CD4-positive, alpha-beta T cell treated with Interferon alpha-2 for 1 hour (primary cell): ENCODE results near the gene DISP3.

Experiments used
- DNase-seq, 2 donors: peaks; one replicate each; pipeline ENCODE4 v3.0.0-alpha.2; 2020 to 2022

DISP3 gene

DNA sequence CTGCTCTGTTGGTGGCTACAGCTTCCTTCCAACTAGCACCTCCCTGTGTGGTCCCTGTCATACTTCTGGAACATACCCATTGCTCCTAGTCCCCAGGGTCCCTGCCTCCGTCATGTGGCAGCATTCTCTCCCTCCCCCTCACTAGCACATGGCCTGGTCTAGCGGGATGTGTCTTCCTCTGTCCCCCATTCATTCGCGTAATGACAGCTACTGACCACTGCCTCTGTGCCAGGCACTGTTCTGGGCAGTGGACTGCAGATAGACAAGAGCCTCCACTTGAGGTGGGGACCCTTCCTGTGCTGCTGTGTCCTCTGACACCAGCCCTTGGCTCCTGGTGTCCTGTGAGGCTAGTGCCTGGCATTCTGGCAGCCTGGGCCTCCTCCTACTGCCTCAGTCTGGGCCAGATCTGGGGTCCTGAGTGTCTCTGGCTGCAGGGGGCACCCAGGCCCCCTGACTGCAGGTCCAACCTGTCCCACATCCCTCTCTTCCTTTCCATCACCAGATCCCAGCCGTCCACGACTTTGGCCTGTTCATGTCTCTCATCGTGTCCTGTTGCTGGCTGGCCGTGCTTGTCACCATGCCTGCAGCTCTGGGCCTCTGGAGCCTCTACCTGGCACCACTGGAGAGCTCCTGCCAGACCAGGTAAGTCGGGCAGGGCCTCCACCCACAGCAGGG is 38.1 kb downstream of the DISP3 start:
- no peak for DNase-seq

DNA sequence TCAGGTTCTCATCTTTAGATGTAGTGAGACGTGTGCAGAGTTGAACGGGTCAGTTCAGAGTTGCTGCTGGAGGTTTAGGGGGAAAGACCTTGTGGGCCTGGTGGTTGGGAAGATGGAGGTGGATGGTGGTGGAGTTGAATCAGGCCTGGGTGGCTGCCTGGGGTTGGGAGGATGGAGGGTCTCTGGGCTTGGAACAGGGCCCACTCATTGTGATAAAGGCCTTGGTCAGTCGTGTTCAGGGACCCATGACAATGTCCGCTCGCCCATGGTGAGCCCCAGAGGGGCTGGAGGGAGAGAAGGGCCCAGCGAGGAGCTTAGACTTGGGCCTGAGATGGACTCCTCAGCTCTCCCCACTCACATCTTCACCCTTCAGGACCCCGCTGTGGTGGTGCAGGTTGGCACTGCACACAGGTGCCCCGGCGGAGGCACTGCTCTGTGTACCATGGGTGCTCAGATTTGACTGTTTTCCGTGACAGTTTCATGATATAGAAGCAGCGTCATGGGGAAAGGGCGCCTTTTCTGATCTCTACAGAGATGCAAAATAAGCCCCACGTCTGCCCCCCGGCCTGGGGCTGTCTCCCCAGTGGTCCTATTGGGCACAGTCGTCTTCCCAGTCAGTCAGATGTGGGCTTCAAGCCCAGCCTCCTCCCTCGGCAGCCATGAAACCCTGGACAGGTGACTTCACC is 39.2 kb downstream of the DISP3 start:
- DNase-seq = no peak

DNA sequence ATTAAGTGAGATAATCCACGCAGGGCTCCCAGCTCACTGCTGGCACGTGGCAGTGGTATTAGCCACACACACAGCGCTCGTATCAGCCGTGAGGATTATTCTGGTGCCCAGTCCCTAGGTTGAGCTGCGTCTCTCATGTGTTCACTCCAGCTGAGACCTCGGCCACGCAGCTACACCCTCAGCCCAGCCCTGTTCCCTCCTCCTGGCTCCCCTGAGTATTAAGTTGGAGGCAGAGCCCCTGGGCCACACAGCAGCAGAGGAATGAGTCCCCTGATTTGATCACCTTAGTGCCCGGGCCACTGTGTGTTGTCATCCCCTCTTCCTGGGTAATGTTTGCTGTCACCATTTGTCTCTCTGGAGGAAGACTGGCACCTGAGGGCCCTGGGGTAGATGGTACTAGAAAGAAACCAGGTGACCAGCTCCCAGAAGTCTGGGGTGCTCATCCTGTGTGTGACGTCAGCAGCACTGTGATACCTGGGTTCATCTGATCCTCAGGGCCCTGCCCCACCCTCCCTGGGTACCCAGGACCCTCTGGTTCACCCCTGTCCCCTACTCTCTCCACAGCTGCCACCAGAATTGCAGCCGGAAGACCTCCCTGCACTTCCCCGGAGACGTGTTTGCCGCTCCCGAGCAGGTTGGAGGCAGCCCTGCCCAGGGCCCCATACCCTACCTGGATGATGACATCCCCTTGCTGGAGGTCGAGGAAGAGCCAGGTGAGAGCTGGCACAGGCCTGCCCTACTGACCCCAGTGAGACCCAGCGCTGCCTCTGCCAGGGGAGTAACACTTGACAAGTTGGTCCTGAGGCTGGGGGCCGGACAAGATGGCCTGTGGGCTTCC is 40.1 kb downstream of the DISP3 start:
- no peak for DNase-seq

DNA sequence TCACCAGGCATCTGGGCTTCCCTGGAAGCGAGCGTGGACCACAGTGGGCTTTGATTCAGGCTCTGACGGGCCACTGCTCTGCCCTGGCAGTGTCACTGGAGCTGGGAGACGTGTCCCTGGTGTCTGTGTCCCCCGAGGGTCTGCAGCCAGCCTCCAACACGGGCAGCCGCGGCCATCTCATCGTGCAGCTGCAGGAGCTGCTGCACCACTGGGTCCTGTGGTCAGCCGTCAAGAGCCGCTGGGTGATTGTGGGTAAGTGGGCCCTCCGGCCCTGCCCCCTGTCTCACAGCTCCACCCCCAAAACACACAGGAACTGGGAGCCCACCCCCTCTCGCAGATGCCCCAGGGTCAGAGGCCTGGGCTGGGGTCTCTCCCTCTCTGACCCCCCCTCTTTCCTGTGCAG is 40.7 kb downstream of the DISP3 start:
- DNase-seq = no peak

DNA sequence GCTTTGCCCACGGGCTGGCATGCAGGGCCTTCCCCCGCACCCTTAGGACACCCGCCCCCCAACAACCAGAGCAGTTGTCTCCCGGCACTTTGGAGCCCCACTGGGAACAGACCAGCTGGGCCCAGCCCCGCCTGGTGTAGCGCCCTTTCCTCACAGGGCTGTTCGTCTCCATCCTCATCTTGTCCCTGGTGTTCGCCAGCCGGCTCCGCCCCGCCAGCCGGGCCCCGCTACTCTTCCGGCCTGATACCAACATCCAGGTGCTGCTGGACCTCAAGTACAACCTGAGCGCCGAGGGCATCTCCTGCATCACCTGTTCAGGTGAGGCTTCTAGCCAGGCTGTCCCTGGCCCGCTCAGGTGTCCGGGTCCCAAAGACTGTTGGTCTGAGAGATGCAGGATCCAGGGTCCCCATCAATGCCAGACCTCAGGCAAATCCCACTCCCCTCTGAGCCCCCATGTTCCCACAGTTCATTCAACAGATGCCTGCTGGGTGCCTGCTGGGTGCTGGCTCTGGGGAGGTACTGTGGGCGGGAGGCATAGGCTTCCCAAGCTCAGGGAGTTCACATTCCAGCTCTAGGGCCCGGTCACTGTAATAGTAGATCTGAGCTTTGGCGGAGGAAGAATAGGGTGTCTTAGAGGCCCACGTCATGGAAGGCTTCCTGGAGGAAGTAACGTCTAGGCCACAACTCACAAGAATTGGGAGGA is 41.7 kb downstream of the DISP3 start:
- DNase-seq = no peak

DNA sequence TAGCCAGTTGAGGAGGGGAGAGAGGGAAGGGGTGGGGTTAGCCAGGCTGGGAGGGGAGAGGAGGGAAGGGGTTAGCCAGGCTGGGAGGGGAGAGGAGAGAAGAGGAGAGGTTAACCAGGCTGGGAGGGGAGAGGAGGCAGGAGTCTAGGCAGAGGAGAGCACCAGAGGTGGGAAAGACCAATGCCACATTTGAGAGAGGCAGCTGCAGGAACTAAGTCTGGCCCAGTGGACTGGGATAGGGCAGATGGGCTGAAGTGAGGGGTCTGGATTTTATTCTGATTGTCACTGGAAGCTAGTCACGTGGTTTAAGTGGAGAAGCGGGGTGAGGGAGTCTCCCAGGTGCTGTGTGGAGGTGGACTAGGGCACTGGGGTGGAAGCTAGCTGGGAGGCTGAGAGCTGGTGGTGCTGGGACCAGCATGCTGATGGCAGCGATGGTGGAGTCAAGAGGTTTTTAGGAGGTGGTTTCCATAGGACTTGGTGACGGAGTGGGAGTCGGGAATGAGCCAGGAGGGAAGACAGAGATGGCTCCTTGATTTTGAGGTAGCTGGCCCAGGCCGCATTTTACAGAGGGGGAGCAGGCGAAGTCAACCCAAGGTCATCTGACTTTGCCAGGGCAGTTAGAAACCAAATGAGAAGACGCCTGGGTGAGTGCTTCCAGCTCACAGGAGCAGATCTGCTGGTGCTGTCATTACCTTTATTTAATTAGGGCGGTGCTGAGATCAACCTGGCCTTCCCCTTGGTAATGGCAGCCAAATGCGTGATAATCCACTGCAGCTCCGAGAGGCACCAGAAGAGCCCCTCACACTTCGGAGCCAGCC is 42.8 kb downstream of the DISP3 start:
- DNase-seq = no peak

DNA sequence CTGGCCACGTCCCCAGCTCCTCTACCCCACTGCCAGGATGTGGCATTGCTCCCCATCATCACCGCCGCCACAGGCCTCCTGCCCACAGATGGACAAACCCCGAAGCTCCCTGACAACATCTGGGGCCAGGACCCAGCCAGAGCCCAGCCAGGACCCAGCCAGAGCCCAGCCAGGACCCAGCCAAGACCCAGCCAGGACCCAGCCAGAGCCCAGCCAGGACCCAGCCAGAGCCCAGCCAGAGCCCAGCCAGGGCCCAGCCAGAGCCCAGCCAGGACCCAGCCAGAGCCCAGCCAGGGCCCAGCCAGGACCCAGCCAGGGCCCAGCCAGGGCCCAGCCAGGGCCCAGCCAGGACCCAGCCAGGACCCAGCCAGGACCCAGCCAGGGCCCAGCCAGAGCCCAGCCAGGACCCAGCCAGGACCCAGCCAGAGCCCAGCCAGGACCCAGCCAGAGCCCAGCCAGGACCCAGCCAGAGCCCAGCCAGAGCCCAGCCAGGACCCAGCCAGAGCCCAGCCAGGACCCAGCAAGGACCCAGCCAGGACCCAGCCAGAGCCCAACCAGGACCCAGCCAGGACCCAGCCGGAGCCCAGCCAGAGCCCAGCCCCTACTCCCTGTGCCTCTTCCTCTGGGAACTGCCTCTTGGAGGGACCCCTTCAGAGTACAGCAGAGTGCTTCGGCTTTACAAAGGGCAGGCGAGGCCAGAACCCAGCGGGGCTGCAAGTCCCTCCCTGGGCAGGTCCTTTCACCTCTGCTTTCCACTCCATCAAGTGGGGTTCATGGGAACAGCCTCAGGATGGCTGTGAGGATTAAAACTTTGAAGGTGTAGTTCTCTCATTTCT is 43.7 kb downstream of the DISP3 start:
- DNase-seq = no peak

DNA sequence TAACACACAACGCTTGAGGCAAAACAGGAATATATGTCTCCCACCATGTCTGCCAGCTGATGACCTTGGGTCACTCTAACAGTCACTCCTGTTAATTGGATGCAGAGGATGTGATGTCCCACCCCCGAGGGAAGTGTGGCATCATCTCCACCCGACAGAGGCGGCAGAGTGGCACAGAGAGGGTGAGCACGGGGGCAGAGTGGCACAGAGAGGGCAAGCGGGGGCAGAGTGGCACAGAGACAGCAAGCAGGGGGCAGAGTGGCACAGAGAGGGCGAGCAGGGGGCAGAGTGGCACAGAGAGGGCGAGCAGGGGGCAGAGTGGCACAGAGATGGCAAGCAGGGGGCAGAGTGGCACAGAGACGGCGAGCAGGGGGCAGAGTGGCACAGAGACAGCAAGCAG is 44.3 kb downstream of the DISP3 start:
- DNase-seq = no peak

DNA sequence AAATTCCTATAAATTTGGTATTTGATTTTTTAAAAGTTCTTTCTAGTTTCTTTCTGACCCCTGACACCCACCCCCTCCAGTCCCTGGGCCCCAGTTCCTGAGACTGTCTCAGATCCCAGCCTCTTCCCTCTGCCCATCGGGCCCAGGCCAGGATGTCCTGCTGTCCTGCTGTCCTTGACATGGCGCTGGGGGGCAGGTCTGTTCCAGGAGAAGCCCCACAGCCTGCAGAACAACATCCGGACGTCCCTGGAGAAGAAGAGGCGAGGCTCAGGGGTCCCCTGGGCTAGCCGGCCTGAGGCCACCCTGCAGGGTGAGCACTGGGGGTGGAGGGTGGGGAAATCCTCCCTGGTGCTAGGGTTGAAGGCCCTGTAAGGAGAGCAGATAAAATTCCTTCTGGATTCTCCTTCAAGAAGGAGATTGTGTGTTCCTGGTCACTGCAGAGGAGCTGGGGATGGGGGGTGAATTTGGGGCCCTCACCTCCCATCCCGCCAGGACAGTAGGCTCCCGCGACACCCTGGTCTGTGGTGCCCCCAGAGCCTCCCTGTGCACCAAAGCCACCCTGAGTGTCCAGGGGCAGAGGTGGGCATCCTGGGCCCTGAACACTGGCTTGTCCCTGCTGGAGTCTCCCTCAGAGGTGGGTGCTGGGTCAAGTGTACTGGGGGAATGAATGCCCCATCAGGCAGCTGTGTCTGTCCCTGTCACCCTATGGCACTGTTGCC is 45.0 kb downstream of the DISP3 start:
- no peak for DNase-seq

DNA sequence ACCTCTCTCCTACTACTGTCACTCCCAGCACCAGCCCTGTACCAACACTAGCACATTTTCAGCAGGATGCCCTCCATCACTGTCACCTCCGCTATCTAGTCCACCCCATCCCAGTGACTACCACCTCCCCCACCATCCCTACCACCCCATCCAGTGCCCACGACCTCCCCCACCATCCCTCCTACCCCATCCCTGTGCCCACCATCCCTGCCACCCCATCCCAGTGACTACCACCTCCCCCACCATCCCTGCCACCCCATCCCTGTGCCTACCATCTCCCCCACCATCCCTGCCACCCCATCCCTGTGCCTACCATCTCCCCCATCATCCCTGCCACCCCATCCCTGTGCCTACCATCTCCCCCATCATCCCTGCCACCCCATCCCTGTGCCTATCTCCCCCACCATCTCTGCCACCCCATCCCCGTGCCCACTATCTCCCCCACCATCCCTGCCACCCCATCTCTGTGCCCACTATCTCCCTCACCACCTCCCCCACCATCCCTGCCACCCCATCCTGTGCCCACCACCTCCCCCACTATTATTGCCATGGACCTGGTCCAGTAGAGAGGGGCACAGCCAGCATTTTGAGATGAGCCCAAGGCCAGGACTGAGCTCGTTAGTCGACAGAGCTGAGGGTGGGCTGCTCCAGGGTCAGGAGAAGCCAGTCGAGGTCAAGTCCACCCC is 45.7 kb downstream of the DISP3 start:
- no peak for DNase-seq

DNA sequence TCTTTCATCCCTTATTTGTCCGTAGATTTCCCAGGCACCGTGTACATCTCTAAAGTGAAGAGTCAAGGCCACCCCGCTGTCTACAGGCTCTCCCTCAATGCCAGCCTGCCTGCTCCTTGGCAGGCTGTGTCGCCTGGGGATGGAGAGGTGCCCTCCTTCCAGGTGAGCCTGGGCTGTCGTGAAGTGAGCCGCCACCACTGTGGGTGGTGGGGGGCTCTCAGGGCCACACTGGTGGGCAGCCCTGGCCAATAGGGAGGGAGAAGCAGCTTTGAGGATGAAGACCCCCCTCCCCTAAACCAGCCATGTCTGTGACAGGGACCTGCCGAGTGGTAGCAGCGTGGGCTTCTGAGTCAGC is 46.2 kb downstream of the DISP3 start:
- DNase-seq = no peak

DNA sequence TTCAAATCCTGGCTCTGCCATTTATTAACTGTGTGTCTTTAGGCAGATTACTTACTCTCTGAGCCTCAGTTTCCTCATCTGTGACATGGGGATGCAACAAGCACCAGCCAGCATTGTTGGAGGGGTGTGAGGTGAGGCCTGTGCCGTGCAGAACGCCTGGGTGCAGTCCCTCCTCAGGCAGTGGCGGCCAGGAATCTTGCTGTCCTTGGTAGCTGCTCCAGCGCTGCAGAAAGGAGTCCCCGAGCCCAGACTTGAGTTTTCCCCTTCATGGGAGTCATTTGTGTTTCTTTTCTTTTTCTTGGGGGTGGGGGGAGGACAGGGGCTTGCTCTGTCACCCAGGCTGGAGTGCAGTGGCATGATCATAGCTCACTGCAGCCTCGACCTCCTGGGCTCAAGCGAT is 46.6 kb downstream of the DISP3 start:
- no peak for DNase-seq

DNA sequence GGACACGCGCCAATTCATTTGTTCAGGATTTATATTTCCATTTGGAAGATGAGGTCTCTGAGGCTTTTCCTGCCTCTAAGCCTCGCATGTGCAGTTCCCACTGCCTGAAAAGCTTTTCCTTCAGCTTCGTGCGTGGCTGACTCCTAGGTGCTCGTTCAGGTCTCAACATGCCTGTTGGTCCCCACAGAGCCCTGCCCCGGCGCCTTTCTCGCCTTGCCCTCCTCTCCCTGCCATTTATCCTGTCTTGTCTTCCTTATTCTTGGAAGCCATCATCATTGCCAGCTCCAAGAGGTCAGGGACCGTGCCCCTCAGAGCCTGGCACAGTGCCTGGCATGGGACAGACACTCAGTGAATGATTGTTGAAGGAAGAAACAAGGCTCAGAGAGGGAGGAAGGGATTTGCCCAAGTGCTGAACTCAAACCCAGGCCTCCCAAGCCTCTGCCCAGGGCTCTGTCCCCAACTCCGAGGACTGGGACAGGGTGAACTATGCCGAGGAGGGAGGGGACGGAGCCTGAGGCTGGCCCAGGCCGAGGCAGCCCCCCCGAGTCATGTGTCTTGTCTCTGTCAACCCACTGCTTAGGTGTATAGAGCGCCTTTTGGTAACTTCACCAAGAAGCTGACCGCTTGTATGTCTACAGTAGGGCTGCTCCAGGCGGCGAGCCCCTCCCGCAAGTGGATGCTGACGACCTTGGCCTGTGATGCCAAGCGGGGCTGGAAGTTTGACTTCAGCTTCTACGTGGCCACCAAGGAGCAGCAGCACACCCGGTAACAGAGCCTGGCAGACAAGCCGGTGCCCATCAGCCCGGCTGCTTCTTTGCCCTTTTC is 47.3 kb downstream of the DISP3 start:
- DNase-seq = no peak

DNA sequence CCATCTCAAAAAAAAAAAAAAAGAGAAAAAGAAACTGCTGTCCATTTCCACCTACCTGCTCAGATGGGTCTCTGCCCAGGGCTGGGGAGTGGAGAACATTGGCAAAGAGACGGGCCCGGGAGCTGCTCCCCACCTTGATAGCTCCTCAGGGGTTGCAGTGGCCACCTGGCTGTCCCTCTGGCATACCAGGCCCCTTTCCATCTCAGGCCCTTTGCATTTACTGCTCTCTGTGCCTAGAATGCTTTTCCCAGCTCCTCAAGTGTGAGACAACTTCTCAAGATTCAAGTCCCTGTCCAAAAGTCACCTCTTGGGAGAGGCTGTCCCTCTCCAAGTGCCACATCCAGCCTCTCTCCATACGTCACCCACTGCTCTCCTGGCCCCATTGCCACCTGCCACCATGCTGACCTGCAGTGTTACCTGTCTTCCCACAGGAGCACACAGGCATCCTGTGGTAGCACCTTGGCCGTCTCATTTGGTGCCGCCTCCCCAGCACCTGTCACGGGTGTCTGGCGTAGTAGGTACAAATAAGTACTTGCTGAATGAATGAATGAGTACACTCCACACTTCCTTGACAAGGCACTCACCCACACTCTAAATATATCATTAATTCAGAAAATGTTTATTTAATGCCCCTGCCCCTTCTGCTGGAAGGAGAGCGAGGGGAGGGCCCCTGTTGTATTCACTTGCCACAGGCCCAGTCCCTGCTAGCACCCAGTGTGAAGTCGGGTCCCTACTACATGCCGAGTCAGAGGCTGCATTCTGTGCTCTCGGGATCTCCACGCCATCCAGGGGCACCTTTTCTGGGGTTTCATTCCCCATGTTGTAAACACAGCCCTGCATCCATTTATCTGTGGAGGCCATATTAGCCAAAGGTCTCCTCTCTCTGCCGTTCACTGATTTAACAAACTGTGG is 48.8 kb downstream of the DISP3 start:
- DNase-seq = no peak

DNA sequence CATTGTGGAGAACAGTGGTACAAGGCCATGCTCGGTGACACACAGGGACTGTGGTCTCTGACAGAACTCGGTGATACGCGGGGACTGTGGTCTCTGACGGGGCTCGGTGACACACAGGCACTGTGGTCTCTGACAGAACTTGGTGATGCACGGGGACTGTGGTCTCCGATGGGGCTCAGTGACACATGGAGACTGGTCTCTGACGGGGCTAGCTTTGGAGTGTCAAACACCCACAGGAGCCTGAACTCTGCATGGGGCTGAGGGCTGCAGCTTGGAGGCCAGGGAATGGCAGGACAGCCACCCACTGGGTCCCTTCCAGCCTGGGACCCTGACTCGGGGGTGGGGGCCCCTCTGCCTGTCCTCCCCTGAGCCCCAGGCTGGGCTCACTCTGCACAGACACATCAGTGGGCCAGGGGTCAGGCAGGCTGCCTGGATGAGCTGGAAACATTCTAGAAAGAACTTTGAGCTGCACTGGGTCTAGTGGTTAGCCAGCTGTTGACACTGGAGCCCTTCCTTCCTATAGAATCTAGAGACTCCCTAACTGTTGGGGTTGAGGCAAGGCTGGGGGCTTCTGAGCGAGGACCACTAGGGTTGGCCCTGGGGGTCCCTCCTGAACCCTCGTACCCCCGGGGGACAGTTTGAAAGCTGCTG is 49.8 kb downstream of the DISP3 start:
- no peak for DNase-seq

DNA sequence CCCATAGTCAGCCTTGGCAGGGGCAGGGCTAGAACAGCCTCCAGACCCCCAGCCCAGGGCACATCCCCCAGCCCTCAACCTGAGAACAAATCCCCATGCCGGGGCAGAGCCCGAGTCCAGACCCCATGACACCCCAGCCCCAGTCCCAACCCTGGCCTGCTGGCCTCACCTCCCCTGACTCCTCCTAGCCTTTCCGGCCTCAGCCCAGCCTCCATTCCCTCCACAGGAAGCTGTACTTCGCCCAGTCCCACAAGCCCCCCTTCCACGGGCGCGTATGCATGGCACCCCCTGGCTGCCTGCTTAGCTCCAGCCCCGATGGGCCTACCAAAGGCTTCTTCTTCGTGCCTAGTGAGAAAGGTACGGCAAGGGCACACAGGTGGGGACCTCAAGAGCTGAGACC is 50.4 kb downstream of the DISP3 start:
- DNase-seq = no peak
